HG03575 (cell line): ENCODE results near the gene CCN5.

Source experiments
- ATAC-seq: cut with Tn5 transposase; IDR thresholded peaks from one replicate; pipeline ENCODE4 v1.9.1; 2021; ENCODE audit not compliant: unreplicated experiment, insufficient number of reproducible peaks, low FRiP score; ENCODE audit errors: extremely low read depth

Gene CCN5

DNA sequence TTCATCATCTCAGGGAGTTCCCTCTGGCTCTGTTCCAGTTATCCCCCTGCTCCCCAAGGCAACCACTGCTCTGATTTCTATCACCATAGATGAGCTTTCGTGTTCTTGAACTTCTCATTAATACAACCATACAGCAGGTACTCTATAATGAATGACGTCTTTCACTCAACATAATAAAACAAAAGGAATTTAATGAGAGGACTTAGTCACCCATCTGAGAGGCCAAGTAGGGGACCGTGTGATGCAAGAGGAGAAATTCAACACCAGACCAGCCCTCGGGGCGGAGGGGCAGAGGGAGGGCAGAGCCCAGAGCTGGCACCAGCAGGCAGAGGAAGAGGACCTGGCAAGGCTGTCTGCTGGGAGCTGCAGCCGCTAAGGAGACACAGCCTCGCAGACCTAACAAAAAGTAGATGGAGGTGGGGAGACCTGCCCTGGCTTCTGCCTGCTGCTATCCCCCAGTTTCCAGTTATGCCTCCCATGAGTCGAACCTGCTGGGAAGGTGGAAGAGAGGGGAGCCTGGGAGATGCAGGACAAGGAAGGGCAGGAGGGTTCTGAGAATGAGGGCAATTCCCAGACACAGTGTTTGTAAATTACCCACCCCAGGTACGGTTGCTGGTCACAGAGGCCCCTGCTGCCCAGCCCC lies 13.8 kb downstream of the CCN5 start:
- ATAC-seq = no peak

GRCh38 chr20:44730441-44730840 lies 15.3 kb downstream of the CCN5 start:
- ATAC-seq = no peak

DNA sequence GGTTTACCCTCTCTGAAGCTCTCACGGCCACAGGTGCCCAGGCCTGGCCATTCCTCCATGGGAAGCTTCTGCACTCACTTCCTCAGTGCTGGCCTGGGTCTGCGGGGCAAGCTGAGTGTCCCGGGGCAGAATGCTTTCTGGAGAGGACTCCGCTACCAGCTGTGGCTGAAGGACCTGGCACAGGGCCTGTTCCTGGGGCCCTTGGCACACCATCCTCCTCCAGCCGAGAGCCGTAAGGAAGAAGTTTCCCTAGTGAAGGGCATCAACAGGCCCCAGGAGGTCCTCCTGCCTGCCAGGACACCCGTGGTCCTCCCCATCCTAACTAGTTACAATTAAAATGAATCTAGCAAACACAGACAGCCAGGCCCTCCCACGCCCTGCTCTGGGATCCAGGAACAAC lies 16.5 kb downstream of the CCN5 start:
- ATAC-seq = no peak

- no peak for ATAC-seq
These were observed 17.2 kb downstream of the CCN5 start for GRCh38 chr20:44732327-44732726.

DNA sequence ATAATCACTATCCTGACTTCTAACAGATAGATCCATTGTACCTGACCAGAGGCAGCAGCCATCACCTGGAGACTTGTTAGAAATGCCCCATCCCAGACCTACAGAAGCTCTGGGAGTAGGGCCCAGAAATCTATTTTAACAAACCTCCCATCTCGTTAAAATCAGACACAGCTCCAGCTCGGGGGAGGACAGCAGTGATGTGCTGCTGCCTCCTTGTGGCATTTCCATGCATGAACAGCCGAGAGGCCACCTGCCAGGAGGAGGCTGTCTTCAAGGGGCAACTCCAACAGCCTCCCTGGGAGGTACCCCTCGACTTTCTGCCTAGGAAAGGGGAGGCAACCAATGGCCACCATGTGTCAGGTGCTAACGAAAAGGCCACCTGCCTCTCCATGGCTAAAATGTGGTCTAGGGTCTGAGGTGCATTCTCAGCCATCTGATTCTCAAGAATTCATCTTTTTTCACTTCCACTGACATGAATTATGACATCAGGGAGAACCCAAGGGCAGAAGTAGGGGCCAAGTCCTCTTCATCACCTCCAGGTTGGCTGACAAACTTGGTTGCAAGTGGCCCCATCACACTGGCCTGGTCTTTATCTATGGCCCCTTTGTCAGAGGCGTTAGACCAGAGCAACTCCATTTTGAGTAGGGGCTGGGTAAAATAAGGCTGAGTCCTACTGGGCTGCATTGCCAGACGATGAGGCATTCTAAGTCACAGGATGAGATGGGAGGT lies 18.3 kb downstream of the CCN5 start:
- no peak for ATAC-seq

GRCh38 chr20:44734938-44735337 lies 19.8 kb downstream of the CCN5 start:
- no peak for ATAC-seq

DNA sequence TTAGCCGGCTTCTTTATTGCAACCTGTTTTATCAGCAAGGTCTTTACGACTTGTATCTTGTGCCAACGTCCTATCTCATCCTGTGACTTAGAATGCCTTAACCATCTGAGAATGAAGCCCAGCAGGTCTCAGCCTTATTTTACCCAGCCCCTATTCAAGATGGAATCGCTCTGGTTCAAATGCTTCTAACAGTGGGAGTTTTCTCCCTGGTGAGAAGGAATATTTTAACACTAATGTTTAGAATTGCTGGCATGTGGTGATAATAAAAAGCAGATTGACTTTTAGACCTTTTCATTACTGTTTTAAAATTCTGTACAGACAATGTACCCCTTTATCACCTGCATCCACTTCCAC lies 20.6 kb downstream of the CCN5 start:
- ATAC-seq = no peak

- ATAC-seq = no peak
These were observed 21.2 kb downstream of the CCN5 start for GRCh38 chr20:44736170-44737021.

GRCh38 chr20:44737116-44737515 lies 21.9 kb downstream of the CCN5 start:
- no peak for ATAC-seq

DNA sequence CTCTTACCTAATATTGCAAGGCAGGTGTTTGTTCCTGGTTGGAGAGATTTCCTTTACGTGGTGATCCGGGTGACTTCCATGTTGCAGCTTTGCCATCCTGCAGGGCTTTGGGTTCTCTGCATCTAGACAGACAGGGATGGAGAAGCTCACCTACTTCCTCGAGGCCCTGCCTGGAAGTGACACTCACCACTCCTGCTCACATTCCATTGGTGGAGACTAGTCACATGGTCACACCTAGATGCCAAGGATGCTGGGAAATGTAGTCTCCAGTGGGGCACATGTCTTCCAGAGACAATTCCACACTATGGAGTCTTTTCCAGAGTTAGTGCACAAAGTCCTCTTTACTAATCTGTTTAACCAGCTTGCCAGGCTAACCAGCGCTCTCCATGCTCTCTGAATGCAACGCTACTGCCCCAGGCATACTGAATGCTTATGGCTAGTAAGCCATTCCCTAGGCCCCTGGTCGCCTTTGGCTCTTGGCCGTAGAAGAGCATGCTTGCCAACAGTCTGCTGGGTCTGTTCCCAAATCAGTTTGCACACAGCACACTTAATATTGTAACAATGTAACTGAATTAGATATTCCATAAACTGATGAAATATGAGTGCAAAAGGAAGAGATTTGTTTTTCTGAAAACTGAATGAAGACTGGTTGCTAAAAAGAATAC lies 23.8 kb downstream of the CCN5 start:
- no peak for ATAC-seq

DNA sequence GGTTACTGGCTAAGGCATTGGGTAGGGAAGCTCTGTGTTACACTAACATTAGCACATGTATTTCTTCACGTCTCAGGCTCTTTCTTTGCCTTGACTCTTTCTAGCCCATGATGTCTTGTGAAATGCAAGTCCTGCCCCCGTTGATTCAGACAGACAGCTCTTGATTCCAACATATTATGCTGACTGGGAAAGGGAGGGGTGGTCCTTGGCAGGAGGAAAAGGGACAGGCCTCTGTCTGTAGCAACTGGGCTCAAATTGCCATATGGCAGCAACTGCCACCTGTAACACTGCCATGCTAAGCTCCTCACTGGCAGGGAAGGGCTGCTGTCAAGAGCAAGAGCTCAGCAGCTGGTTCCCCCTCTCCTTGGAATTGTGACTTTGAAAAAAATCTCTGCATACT lies 24.8 kb downstream of the CCN5 start:
- ATAC-seq = no peak

DNA sequence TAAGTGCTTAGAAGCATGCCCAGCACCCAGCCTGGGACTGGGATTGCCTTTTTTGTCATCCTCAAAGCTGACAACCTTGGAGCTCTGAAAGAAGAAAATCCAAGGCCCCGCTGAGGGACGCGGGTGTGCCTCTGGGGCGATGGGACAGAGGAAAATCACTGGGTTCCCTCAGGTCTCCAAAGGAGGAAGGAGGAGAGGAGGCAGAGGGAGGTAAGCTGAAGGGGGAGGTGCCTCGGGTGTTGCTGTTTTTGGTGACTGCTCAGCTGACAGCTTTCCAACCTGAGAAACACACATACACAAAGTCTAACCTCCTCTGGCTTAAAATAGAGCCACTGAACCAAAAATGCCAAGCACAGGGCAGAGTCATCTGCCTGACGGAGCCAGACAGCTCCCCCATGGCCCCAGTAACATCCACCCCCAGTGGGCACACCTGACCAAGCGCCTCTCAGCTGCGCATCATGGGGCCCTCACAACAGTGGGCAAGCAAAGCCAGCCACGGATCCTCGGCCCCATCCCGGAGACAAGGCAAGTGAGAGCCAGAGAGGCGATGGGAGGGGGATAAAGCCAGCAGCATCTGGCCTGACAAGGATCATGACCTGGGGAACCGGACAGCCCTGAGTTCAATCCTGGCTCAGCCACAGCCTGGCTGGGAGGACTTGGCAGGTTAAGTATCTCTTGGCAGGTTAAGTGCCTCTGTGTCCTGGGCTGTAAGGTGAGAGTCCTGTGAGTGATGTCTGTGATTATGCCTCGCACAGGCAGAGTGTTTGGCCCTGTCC lies 27.3 kb downstream of the CCN5 start:
- ATAC-seq = no peak

GRCh38 chr20:44743080-44743701 lies 28.0 kb downstream of the CCN5 start:
- ATAC-seq = no peak

DNA sequence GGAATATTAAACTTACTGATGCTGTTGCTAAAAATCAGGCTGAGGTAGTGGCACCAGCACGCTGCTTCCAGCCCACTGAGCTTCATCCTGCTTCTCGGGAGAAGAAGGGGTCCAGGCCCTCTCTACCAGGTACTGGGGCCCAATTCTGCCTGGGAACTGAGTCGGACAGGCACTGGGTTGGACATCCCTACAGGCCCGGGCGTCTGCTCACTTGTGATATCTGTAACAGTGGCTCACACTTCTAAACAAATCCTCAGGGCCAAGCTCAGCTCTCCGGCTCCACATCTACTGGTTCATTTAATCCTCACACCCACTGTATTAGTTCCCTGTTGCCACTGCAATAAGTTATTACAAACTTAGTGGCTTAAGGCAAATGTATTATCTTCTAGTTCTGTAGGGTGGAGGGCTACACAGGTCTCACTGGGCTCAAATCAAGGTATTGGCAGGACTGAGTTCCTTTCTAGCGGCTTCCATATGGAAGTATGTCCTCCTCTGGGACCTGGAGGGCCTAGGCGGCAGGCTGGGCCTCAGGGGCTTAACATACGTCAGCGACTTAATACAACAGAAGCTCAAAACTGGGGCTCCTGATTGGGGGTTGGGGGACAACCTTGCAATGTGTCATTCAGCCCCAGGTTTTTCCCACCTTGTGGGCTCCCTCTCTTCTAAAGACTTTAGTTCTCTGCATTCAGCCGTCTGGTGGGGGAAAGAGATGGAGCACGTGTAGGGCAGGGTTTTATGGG lies 28.9 kb downstream of the CCN5 start:
- no peak for ATAC-seq

DNA sequence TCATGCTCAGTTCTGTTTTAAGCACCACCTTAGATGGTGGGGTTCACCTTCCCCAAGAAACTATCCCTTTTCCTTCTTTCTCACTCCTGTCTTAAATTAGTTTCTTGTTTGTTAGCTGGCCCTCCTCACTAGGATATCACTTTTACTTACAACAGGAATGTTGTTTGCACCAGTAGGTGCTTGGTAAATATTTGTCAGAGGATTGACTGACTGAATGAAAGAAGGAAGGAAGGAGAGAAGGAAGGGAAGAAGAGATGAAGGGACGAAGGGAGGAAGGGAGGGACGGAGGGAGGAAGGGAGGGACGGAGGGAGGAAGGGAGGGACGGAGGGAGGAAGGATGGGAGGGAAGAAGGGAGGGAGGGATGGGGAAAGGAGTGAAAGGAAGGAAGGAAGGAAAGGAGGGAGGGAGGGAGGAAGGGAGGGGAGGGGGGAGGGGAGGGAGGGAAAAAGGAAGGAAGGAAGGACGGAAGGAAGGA lies 30.0 kb downstream of the CCN5 start:
- ATAC-seq = no peak

DNA sequence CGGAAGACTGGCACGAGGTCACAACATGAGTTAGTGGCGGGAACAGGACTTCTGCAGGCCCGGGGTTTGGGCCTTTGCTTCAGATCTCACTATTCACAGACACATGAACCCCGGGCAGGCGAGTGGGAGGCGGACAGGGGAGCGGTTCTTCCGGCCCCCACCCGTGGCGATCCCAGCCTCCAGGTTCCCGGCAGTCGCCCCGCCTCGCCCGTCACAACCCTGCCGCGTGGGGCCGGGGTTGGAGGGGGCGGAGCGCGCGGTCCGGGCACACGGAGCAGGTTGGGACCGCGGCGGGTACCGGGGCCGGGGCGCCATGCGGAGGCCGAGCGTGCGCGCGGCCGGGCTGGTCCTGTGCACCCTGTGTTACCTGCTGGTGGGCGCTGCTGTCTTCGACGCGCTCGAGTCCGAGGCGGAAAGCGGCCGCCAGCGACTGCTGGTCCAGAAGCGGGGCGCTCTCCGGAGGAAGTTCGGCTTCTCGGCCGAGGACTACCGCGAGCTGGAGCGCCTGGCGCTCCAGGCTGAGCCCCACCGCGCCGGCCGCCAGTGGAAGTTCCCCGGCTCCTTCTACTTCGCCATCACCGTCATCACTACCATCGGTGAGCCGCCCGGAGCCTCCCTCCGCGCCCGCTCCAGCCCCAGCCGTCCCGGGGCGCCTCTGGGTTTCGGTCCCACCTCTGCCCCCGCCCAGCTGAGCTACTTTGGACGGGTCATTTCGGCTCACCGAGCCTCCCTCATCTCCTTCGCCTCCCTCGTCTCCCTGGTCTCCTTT lies 30.6 kb downstream of the CCN5 start, which contains the start of gene KCNK15:
KCNK15 (plus strand) TSS at position 268 of the 769 bp plus-strand sequence; CDS start at position 314, 46 bp downstream.
- ATAC-seq = no peak
